NCI-H748 (cell line): Measurements from ENCODE around the gene ZNFX1.
A peak's percentile ranks its signal among the peaks of the same experiment; 100 is the strongest.
"Not testable (repeated sequence)": the region's sequence is repeated elsewhere in the genome, so short reads cannot be mapped to it uniquely, and the experiment has no call there.

Source experiments
- DNase-seq: peaks from one replicate; lab custom pipeline; 2025; ENCODE audit not compliant: unreplicated experiment; lab: John Stamatoyannopoulos, UW

Gene ZNFX1

DNA sequence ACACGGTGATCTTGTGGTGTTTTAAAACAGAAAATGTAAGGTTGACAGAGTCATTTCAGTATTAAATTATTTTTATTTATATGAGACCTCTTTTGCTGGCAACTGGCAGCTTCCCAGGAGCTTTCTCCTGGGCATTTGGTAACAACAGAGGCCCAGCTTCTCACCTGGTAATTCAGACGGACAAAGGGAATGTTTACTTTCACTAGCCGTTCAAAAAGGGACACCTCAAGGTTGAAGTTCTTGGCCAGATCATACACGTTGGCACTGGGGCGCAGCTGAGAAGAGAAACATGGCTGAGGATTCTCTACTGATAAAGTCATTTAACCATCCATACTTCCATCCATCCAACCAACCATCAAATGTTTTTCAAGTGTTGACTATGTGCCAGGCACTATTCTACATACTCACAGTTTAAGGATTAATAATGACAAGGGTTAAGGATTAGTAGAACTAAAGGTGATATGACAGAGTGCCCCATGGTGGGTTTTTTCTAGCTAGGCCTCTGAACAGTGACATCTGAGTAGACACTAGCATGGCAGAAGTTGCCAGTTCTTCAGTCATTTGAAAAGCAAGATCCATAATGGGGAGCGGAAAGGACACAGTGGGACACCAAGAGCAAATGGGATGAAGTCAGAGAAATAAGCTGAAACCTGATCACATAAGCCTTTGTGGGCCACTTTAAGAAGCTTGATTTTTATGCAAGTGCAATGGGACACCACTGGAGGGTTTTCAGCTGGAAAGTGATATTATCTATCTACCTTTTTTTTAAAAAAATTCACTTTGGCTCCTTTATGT lies 25.1 kb downstream of the ZNFX1 start:
- no peak for DNase-seq

DNA sequence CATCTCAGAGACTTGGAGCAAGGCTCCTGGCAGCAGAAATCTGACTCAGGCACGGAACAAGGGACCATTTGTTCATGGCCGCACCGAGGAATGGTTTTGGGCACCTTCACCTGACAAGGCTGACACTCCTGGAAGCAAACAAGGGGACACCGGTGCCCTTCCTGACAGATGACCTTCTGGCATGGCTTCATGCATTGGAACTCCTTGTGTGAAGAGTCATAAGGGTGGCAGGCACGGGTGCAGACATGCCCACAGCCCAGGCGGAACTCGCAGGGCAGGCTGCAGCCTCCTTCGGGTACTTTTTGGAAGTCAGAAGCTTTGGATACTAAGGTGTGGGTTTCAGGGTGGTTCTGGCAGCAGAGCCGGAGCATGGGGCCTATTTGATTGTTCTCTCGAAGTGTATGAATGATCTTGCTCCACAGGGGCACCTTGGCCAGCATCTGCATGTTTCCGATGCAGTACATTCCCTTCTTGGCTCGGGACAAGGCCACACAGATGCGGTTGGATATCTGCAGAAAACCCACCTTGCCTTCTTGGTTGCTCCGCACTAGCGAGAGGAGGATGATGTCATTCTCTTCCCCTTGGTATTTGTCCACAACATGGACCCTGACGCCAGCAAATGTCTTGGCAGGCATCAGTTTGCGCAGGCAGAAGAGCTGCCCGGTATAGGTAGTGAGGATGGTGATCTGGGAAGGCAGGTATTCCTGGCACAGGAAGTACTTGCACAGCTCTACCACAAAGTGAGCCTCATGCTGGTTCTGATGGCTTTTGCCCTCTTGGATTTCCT lies 28.8 kb downstream of the ZNFX1 start:
- no peak for DNase-seq

DNA sequence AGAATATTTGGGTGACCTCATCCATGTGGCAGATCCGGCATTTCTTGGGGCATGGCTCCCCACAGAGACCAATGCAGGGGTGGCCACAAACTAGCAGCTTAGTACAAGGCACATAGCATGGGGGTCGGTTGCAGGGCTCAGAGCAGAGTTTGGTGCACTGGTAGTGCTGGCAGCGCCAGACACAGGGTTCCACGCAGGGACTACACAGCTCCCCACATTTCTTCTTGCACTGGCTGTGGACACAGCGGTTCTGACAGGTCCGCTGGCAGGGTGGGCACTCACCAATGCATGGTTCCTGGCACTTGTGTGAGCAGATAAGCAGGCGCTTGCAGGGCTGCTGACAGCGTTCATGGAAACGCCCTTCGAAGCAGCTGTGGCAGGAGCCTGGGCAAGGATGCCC lies 29.6 kb downstream of the ZNFX1 start:
- no peak for DNase-seq

DNA sequence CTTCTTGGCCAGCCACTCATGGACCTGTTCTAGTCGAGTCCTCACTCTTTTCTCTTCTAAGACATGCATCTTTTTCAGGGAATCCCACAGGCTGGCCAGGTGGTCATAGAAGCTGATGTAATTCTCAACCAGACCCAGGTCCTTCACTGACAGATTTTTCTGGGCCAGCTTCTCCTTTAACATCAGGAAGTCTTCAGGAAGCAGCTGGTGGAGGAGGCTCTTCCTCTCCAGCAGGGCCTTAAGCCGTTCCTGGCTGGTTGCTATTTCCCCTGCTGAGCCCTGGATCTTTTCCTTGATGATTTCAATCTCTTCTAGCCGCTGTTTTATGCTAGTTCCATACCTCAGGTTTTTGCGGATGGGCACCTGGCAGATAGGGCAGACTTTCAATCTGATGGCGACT lies 30.1 kb downstream of the ZNFX1 start:
- no peak for DNase-seq

DNA sequence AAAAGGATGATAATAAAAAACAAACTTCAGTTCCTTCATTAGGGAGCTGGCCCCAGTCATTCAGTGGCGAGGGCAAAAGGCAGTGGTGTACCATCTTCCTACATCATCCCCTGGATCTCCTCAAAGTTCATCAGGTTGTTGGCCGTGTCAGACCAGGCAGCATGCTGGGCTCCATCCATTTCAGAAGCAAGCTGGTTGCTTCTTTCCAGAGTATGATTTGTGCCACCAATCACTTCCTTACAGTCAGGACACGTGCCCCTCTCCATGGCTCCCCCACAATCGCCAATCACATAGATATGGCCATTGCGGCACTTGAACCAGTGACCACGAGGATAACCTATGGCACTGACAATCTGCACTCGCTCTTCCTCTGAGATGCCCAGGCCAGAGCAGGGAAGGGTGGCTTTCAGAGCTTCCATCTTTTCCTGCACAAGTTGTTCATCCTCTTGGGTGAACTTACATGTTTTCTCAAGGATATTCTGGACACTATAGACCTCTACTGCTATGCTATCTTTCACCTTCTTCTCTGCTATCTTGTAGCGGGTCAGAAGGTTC lies 30.6 kb downstream of the ZNFX1 start:
- no peak for DNase-seq

DNA sequence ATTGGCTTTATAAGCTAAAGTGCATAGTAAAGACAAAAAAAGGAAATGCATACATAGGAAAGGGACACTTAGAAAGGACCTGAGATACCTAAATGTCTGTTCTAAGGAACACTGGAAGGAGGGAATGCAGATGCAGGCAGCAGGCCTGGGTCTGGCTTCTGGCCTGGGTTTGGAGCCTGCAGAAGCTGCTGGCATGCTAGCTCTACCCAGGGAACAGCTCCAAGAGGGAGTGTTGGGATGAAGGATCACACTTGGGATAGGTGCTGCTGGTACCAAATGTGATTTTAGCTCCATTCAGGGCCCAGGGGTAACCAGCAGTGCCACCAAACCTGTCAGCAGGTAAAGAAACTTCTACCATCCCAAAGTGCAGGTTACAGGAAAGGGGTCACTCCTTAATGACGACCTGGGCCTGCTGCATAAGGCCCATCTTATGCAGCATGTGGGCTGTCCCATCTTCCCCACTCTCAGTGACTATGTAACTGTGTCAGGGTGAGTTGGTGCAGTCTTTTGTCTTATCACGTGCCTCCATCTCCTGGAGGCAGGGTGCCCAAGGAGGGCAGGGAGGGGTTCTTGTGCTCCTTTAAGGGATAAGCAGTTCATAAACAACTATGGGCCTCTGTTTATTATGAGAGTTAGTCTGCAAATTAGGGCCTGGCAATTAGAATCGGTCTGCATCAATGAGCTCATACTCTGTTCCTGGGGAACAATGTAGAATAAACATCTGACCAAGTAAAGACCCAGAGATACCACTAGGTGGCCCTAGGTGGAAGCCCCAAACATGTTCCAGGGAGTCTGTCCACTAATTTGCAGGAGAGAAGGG lies 31.7 kb downstream of the ZNFX1 start:
- peak; percentile 35 for DNase-seq

DNA sequence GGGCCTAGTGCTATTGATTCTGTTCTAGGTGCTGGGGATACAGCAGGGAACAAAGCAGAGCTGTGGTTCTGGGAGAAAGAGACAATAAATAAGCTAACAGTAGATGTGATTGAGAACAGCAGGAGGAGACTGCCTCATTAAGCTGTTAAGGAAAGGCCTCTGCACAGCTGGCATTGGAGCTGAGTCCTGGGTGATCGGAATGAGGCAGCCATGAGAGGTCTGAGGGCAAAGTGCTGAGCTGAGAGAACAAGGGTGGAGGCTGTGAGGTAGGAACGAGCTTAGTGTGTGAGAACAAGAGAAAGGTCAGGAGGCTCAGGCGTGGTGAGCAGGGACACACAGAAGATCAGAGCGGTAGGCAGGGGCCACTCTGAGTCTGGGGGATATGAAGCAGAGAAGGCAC lies 40.3 kb downstream of the ZNFX1 start:
- DNase-seq: no peak

DNA sequence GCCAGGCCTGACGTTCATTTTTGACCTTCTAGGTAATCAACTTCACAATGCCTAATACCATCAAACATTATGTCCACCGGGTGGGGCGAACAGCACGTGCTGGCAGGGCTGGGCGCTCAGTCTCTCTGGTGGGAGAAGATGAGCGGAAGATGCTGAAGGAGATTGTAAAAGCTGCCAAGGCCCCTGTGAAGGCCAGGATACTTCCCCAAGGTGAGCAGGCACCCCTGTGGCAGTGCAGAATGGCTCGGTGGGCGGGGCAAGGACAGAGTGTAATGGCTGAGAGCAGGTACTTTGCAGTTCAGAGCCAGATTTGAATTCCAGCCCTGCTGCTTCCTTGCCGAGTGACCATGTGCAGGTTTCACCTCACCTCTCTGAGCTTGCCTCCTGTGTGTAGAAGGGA lies 41.6 kb downstream of the ZNFX1 start:
- DNase-seq: no peak

DNA sequence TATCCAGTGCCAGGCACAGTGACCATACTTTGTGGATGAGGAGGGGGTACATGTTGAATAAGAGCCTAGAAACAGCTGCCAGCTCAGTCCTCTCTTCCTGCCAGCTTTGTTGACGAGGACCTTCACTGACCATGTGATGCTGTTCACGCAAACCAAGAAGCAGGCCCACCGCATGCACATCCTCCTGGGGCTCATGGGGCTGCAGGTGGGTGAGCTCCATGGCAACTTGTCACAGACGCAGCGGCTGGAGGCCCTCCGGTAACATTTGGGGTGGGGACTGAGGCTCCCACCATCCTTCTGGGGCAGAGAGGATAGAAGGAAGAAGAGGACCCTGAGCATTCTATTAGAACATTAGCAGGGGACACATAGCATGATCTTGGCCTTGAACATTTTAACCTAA lies 43.0 kb downstream of the ZNFX1 start:
- DNase-seq: no peak

DNA sequence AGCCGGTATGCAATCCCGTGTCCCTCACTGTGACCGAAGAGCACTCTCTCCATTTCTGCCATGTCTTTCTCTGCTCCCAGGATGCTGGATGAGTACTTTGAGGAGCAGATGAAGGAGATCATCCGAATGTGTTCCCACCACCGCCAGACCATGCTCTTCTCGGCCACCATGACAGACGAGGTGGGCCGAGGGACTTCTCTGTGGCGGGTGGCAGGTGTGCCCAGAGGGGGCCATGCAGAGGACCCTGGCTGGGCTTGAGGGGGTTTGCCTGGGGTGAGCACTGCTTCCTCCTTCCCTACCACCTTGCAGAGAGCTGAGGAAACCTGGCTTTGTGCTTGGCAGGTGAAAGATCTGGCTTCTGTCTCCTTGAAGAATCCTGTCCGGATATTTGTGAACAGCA lies 44.6 kb downstream of the ZNFX1 start:
- DNase-seq: no peak

DNA sequence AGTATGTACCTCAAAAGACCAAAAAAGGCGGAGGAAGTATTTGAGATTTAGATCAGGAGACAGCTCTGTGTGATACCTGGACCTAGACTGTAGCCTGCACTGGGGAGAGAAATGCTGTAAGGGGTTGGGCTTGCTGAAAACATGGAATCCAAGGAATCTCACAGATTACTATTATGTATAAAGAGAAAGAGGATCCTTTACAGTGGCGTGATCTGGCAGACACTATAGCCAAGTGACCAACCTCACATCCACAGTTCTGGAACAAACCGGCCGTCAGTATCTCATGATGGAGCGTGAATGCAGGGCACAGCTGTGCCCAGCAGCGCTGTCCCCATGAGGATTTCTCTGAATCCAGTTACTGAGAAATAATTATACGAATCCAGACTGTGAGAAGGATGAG lies 46.4 kb downstream of the ZNFX1 start:
- no peak for DNase-seq

DNA sequence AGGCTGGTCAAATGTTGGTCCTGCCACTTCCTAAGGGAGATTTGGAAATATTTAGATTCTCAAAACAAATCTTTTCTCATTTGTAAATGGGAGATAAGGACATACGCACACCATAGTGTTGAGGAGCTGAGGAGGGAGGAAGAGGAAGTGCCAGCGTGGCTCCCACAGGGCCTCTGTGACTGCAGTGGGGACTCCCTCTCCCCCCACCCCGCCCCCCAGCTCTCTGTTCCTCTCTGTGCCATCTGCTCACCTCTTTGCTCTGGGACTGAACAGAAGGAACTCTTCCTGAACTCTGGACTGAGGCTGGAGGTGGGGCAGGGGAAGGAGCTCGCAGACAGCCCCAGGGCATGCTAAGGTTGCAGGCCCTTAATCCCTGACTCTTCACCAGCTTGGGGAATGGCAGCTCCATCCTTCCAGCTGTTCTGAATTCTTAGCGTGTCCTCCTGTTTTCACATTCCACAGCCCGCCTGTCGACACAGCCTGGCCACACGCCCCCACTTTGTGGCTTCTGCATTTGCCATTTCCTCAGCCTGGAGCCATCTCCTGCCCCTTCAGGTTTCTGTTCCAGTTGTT lies 47.2 kb downstream of the ZNFX1 start:
- DNase-seq: no peak

DNA sequence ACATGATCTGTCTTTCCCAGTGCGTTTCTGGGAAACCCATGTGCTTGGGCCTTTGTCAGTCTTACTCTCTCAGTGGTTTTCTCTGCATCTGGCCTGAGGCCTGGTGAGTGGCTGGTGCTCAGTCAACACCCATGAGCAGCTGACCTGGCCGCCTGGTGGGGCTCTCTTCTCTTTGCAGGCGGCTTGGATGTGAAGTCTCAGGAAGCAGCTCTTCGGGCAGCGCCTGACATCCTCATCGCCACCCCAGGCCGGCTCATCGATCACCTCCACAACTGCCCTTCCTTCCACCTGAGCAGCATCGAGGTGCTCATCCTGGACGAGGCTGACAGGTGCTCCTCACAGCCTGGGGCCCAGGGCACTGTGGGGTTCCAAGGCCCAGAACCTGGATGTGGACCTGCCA lies 47.8 kb downstream of the ZNFX1 start:
- DNase-seq: peak; percentile 54

DNA sequence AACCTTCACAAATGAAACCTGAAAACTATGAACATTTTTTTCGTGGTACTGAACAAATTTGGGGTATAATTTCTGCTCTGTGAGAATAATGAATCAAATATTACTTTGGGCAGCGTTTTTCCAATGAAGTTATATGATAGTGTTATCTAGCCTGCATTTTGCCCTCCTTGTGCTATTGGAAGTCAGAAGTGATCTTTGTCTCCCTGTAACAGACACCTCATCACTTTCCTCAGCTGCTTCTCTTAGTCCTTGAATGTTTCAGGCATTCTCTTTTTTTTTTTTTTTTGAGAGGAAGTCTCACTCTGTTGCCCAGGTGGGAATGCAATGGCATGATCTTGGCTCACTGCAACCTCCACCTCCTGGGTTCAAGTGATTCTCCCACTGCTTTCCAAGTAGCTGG lies 48.5 kb downstream of the ZNFX1 start:
- DNase-seq: no peak

DNA sequence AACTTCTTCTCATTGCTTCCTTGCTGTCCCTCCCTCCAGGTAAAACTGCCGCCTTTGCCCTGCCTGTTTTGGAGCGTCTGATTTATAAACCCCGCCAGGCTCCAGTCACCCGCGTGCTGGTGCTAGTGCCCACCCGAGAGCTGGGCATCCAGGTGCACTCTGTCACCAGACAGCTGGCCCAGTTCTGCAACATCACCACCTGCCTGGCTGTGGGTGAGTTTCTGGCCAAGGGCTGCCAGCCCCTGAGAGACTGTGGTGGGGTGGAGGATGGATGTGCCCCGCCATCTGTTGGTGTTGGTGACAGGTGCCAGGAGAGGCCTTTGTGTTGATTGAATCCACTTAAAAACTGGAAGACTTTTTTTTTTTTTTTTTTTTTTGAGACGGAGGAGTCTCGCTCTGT lies 49.2 kb downstream of the ZNFX1 start:
- DNase-seq: no peak

DNA sequence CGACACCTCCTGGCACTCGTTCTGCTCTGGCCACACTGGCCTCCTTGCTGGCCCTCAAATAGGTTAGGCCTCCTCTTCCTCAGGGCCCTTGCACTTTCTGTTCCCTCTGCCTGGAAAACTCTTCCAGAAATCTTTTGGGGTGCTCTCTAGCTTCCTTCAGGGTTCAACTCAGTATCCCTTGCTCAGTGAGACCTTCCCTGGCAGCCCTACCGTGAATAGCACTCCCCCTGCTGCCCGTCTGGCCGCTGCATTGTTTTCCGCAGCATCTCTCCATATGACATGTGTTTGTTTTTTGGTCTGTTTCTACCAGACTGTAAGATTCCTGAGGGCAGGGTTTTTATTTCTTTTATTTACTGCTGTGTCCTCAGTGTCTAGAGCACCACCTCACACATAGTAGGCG lies 52.0 kb downstream of the ZNFX1 start:
- no peak for DNase-seq

DNA sequence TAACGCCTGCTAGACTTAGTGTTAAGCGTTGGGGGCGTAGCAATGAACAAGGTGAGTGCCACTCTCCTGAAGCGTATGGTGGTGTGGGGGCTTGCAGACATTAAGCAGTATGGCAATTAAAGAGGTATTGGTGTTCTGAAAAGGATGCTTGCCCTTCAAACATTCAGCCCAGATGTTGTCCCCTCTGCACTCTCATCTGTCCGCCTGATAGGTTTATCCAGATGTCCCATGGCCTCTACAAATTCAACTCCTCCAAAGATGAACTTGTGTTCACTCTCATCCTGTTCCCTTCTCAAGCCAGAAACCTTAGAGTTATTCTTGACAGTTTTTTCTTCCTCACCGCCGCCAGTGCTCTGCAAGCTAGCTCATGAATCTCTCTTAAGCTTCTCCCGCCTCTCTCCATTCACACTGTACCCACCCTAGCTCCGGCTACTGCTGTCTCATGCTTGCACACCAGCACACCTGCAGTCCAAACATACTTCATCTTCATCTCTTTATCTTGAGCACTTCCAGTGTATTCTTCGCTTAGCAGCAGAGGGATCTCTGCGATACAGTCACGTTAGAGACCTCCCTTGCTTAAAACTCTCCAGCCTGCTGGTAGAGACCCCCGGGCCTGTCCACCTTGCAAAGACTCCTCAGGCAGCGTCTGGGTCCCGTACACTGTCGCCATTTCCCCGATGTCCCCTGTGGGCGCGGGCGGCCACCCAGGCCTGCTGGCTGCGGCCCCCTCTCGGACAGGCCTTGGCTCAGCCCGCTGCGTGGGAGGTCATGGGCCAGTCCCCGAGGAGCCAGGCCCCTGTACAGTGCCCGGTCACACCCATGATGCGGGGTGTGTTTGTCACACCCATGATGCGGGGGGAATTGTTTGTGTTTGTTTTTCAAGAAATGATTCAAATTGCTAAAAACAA lies 57.7 kb downstream of the ZNFX1 start:
- no peak for DNase-seq

DNA sequence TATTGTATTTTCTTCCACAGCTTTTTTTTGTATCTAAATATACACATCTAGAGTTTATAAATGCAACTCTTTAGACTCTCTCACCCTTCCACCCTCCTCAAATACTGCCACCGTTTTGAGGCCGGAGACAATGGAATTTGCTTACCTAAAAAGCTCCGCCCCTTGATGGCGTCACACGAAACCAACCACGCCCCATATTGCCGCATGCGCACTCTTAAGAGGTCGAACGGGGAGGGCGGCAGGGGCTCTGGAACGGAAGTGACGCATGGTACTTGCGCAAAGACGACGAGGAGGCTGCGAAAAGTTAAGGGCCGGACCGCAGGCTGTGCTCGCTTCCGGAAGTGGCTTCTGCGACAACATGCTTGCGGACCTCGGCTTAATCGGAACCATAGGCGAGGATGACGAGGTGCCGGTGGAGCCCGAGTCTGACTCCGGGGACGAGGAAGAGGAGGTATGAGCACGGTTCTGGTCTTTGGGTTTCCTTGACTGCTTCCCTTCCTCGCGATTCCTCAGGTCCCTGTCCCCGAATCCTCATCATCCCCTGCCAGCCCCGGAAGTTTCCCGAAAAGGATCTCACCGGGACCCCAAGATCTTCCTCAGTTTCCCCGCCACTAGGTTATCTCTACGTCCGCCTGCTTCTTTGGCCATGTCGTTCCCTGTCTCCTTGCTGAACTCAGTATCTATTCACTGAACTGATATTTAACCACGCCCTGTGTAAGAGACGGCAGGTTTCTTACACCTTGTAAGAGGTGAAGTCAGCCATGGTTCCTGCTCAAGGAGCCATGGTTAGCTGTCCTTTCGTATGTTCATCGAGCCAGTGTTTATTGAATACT lies 58.5 kb downstream of the ZNFX1 start, which contains the start of gene DDX27:
Gene DDX27 (plus strand): TSS at position 326 of the 833 bp plus-strand sequence. CDS start 33 bp downstream, at position 359.
- peak; percentile 94 for DNase-seq

DNA sequence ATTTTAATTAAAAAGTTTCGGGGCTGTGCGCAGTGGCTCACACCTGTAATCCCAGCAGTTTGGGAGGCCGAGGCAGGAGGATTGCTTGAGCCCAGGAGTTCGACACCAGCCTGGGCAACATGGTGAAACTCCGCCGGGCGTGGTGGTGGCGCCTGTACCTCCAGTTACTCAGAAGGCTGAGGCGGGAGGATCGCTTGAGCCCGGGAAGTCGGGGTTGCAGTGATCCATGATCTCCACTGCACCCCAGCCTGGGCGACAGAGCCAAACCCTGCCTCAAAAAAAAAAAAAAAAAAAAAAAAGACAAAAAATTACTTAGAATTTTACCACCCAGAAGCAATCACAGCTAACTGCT lies 59.1 kb downstream of the ZNFX1 start:
- not testable (repeated sequence) for DNase-seq
